HG03521 (cell line): ENCODE data around the gene ZNF296.
A peak's percentile ranks its signal among the peaks of the same experiment; 100 is the strongest.
"Not testable (repeated sequence)": the region's sequence is repeated elsewhere in the genome, so short reads cannot be mapped to it uniquely, and the experiment has no call there.

Experiments used
- ATAC-seq: cut with Tn5 transposase; IDR thresholded peaks from one replicate; pipeline ENCODE4 v1.9.1; 2021; ENCODE audit warnings: mild to moderate bottlenecking, moderate library complexity; ENCODE audit not compliant: unreplicated experiment

The ZNF296 gene

DNA sequence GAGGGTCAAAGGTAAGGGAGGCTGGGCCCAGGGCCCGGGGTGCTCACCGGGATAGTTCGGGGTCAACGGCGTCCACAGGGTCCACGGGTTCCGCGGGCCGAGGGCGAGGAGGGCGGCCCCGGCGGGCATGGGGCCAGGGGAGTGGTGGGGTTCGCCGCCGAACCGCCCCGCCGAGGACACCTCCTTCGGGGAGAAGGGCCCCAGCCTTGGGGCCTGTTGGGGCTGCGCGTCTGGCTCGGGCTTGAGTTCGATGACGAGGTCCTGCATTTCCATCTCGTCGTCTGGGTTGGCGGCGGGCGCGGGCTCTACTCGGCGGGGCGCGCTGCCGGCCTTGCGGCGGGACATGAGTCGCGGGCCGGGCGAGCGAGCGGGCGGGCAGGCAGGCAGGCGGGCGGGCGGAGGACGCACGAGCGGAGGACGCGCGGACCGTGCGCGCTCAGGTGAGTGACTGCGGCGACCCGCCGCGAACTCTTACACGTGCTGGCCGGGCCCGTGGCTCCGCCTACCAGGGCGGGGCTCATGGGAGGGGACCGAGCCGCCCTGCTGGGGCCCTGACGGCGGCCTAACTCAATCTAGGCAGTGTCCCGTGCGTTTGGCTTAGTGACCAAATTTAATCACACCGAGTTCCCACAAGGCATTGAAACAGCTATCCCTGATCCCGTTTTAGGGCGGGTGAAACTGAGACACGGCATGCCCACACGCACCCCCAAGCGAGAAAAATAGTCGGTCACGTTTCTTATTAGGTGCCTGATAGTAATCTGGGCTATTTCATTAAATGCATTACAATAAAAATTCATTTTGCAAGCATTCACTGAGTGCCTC, at the start of gene ZNF296:
ZNF296 (minus strand) TSS at position 450 of the 822 bp plus-strand sequence; CDS start at position 345, 105 bp downstream.
- ATAC-seq, result peak; percentile 42

DNA sequence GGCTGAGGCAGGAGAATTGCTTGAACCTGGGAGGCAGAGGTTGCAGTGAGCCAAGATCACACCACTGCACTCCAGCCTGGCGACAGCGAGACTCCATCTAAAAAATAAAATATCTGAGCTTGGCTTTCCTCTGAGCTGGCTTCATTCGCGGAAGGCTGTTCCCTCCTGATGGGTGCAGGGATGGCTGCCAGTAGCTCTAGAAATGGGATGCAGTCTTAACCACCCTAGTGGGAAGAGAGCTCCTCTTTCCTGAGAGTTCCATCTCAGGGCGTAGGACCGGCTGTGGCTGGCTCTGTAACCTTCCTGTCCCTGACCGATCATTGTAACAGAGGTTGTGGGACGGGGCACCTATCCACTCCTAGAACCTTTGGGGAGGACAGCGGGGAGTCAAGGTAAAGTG, 49.1 kb upstream of the ZNF296 start:
- no peak for ATAC-seq

DNA sequence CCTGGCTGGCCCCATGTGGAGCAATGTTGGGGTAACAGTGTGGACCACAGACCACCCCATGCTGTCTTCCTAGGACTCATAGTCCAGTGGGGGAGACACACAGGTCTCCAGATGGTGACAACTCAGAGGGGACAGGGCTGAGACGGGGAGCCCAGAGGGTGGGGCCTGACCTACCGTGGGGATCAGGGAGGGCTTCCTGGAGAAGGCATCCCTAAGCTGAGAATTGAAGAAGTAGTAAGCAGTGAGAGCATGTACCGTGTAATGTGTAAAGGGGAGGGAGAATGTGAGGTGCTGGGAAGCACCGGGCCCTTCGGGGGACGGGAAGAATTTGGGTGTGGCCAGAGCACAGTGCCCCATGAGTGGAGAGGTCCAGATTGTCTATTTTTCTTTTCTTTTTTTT, 47.7 kb upstream of the ZNF296 start:
- ATAC-seq, result no peak

DNA sequence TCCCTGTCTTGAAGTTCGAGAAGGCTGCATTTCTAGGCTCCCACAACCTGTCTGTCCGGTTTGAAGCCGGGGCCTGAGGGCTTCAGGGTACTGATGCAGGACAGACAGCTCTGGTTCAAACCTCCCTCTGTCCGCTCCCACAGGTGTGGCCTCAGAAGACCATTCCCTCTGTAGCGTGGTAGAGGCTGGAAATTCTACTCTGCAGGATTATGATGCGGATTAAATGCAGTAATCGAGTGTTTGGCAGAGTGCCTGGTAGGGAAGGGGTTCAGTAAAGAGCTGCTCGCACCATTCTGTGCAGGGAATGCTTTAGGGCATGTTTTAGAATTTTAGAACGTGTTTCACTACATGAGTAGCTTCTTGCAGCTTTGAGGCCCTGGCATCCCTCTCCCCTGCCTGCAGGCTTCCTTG, 47.2 kb upstream of the ZNF296 start:
- ATAC-seq, result no peak

DNA sequence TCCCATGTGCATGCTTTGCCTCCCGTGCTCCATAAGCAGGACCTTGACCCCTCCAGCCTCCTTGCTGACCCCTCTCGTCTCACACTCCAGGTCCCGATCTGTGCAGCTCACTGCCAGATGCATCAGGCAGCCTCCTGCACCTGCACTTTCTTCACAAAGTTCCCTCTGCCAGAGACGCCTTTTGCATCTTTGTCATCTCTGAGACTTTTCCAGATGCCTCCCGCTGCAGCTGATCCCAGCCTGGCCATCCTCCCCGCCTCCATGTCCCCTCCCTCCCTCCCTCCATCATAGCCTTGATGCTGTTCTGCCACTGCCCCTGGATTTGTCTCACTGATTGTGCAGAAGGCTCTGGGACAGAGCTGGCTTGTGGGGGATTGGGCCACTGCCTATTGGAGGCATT, 46.6 kb upstream of the ZNF296 start:
- ATAC-seq, result no peak

DNA sequence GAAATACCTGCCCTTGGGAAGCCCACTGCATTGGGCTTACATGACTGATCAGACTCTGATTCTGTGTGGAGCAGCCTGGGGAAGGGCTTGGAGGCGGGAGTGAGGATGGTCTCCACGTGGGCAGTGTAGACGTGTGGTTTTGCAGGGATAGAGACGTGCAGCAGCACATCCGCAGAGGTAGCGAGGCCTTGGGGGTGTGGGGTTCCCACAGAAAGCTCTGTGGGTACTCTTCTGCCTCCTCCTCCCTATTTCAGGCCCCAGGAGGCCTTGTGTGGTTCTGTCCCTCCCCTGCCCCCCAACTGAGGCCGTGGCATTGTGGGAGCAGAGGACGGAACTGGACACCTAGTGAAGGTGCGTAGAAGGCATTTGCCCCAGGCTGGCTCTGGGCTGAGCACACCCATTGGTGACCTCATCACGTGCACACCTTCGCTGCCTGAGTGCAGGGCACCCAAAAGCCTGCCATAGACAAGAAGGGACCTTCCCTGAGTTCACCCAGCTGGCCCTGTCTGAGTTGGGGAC, 45.6 kb upstream of the ZNF296 start:
- ATAC-seq, result no peak

DNA sequence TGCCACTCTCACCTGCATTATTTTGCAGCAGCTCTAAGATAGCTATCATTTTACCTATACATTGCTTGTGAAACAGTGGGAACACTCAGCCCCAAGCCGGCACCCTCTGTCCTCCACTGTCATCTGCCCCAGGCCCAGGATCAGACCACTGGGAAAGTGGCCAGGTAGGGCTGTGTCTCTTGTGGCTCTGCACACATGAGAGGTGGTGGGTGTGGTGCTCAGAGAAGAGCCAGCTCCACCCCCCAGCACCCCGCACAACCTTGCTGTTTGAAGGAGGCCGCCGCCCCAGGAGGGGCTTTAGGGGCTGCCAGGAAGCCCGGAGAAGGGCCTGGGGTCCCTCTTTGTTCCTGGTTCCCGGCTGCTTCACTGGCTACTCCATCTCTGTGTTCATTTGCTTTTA, 43.3 kb upstream of the ZNF296 start:
- ATAC-seq, result no peak

DNA sequence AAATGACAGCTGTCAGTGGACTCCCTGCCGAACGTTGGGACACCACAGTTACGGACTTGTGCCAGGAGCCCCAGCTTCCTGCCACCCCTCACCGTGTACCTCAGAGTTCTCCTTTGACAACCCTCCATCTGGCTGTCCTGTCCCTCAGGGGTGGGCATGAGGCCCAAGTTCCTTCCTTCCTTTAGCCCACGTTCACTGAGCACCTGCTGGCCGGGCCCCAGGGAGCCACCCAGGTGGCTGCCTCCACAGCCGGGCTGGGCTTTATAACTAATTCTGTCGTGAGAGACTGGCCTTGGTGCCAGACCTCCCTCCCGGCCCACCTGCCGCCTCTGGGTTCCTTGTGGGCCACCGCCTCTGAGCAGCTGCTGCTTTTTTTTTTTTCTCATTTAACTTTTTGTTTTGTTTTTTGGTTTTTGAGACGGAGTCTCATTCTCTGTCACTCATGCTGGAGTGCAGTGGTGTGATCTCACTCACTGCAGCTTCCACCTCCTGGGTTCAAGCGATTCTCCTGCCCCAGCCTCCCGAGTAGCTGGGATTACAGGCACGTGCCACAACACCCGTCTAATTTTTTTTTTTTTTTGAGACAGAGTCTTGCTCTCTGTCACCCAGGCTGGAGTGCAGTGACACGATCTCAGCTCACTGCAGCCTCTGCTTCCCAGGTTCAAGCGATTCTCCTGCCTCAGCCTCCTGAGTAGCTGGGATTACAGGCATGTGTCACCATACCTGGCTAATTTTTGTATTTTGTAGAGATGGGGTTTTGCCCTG, 42.5 kb upstream of the ZNF296 start:
- peak; percentile 36 for ATAC-seq

DNA sequence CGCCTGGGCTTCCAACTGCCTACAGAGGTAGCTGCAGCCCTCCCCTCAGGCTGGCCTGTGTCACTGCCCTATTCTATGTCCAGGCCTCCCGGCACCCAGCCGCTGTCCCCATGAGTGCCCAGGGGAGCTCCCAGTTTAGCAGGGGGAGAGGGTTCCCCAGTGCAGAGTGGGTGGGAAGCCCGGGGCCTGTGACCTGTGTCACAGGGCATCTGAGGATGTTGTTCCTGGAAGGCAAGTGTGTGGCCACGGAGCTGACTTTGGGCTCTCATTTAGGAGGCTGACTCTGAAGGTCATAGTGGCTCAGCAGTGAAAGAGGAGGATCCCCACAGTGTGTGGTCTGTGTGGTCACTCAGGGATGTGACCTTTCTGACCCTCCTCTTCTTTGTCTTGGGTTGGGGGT, 41.8 kb upstream of the ZNF296 start:
- ATAC-seq, result no peak

DNA sequence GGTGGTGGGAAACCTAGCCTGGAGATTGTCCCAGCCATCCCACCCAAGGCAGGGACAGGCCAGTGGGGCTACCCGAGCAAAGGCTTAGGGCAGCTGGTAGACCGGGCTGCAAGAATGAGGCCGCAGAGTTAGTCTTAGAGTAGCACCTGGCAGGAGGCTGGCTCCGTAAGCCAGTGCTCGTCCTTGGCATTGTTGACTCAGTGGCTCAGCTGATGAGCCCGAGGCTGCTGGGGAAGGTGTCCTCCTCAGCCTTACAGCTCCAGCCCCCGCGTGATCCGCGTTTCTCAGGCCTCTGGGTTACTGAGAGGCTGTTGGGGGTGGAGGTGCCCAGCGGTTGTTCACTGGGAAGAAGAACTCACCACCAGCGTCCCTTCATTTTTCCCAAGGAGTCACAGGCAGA, 41.4 kb upstream of the ZNF296 start:
- ATAC-seq, result no peak

DNA sequence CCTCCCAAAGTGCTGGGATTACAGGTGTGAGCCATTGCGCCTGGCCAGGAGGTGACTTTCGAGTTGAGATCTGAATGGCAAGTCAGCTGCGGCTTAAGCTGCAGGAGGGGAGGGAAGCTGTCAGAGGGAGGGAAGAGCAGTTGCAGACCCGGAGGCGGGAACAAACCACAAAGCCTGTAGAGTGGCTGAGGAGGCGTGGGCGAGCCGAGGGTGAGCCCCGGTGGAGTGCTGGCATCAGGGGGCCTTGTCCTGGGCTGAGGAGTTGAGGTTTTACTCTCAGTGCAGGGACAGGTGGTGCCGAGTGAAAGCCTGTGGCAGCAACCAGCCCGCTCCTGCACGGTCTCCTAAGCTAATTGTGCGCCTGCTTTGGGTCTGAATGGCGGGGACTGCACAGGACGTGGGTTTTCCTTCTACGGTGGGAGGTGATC, 40.9 kb upstream of the ZNF296 start:
- ATAC-seq, result no peak

DNA sequence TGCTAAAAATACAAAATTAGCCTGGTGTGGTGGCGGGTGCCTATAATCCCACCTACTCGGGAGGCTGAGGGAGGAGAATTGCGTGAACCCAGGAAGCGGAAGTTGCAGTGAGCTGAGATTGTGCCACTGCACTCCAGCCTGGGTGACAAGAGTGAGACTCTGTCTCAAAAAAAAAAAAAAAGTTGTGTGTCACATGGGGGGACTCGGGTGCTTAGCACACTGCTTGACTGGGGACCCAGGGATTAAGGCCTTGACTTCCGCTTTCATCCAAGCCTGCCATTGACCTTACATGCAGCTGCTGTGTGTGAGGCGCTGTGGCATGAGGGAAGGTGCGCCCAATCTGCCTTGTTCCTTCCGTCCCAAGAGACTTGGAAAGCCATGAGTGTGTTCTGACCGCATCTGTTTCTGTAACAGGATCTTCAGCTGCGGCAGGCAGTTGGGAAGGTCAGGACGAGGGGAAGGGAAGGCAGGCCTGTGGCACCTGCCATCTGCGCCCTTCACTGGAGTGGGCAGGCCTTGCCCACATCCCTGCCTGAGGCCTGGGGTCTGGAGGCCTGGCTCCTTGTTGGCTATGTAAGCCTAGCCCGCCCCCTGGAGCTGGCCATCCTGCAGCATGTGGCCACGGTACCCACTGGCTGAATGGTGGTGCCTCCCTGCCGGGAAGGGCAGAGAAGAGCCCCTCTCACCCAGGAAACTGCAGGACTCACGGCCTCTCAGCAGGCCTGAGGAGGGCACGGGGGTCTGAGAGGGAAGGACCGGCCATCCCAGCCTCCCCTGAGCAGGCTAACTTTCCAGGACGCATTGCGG, 39.7 kb upstream of the ZNF296 start:
- ATAC-seq, result no peak

DNA sequence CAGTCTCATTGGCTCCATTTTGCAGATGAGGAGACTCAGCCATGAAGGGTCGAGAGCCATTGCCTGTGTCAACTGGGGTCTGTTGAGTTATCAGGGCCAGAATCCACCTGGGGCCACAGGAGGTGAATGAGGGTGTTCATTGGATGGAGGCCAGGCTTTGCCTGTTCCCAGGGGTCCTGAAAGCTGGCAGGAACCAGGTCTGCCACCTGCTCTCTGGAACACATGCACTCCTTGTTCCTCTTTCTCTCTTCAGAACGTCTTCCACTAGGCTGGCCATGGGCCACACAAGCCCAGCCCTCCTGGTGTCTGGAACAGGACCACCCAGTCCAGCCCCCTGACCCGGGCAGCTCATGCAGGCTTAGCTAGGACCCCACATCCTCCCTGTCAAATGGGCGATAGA, 37.8 kb upstream of the ZNF296 start:
- ATAC-seq, result no peak

DNA sequence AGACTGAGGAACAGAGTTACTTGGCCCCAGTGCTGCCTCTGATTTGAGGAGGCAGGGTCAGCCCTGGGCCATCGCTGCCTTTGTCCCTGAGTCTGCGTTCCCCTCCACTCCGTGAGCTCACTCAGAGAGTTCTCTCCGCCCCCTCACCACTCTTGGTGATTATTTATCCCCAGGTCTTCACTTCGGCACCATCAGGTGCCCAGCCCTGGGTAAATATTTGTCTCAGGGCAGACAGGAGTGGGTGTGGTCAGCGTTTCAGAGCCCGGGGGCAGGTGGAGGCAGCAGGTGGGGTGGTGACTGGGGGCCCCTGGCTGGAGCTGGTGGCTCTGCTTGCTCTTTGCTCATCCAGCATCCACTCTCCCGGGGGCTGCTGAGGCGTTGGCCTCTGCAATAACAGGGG, 37.4 kb upstream of the ZNF296 start:
- ATAC-seq, result no peak

DNA sequence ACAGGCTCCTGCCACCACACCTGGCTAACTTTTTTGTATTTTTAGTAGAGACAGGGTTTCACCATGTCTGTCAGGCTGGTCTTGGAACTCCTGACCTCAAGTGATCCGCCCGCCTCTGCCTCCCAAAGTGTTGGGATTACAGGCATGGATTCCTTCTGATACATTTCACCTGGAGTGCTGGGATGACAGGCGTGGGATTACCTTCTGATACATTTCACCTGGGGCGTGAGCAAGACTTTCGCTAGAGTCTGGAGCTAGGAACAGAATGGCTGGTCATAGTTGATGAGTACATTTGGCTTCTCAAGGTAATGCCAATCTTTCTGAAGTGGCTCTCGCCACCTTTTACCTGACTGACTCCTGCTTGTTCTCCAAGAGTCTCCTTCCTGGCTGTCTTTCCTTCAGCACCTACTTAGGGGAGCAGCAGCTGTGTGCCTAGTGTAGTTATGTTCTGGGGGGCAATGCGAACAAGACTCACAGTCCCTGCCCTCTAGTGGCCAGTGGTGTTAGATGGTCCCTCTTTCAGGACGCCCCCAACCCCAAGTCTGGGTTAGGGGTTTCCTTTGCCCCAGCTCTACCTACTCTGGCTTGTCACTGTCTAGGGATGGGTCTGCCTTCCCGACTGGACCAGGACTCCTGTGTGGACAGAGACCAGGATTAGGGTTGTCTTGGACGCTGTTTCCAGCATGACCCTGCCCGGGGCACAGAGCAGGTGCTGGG, 36.0 kb upstream of the ZNF296 start:
- ATAC-seq, result no peak

DNA sequence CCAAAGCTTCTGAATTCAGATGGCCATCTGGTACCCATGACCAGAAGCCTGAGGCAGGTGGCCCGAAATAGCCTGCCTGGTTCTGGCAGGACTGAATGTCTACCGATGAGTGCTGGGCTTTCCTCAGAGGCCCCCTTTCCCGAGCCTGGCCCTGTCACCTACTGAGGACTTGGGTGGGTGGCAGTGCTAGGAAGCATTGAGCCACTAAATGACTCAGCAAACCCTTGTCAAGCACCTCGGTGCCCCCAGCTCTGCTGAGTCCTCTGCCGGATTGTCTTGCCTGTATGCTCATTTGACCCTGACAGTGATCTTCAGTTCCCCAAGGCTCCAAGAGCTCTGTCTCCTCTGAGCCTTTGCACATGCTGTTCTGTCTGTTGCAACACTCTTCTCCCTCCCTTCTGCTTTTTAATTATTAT, 34.6 kb upstream of the ZNF296 start:
- ATAC-seq, result no peak

DNA sequence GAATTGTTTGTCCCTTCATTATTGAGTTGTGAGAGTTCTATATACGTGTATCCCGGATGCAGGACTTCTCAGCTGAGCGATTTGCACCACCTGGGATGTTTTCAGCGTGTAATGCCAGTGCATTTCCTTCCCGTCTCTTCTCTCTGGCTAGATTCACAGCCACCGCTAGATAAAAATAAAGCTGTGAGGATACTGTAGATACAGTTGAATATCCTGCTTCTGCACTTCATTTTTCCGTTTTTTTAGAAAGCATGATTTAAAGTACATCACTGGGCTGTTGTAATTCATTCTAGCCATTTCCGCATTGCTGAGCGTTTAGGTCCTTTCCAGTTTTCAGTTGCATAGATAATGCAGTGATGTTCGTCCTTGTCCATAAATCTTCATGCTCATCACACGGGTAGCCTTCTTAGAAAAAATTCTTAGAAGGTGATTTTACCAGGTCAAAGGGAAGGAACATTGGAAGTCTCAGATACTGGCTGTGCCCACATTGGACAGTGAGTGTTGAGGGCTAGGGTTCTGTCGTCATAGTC, 31.4 kb upstream of the ZNF296 start:
- no peak for ATAC-seq

DNA sequence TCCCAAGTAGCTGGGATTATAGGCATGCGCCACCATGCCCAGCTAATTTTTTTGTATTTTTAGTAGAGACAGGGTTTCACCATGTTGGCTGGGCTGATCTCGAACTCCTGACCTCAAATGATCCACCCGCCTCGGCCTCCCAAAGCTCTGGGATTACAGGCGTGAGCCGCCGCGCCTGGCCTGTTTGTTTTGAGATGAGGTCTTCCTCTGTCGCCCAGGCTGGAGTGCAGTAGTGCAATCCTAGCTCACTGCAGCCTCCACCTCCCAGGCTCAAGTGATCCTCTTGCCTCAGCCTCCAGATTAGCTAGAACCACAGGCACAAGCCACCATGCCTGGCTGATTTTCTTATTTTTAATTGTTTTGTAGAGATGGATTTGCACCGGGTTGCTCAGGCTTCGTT, 30.1 kb upstream of the ZNF296 start:
- ATAC-seq, result not testable (repeated sequence)

DNA sequence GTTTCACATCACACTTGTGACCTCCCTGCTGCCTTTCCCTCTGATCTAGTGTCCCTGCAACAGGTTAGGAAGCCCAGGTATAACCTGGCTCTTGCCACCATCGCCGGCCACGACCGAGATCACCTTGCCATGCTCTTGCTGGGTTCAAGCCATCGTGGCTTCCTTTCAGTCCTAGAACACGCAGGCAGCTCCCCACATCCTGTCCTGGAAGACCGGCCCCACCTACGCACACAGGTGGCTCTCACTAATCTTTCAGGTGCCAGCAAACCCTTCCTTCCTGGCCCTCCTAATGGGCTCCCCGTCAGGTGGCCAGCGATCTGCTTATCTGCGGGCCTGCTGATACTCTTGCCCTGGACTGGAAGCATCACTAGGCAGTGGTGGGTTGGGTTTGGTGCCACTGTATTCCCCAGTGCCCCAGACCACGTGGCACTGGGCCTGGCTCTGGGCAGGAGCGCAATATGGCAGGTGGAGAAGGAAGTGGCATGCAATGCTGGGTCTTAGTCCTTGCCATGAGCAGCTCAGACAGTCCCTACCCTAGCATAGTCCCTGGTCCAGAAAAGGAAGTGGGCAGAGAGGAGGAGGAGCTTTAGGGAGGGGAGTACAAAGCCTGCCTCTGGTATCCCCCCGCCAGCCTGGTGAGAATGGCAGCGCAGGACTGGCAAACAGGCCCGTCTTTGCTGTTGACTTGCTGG, 28.5 kb upstream of the ZNF296 start:
- no peak for ATAC-seq
